Rectal smooth muscle tissue (tissue), 1 donor: Measurements from ENCODE around the gene HLX.

ENCODE experiments used
- H3K27ac ChIP-seq: one replicate; pipeline ENCODE4 v1.7.0; 2013; ENCODE audit warnings: low read depth, low read length, inconsistent platforms
- H3K27me3 ChIP-seq: one replicate; pipeline ENCODE4 v1.7.0; 2013; ENCODE audit warnings: low read length; ENCODE audit not compliant: control insufficient read depth, insufficient read depth
- H3K36me3 ChIP-seq: one replicate; pipeline ENCODE4 v1.7.0; 2013; ENCODE audit warnings: low read length; ENCODE audit not compliant: control insufficient read depth, insufficient read depth
- H3K4me1 ChIP-seq: one replicate; pipeline ENCODE4 v1.7.0; 2013; ENCODE audit warnings: low read length; ENCODE audit not compliant: control insufficient read depth, insufficient read depth
- H3K4me3 ChIP-seq: one replicate; pipeline ENCODE4 v1.7.0; 2013; ENCODE audit warnings: low read length
- H3K9ac ChIP-seq: one replicate; pipeline ENCODE4 v1.7.0; 2013; ENCODE audit warnings: low read length

Gene HLX

DNA sequence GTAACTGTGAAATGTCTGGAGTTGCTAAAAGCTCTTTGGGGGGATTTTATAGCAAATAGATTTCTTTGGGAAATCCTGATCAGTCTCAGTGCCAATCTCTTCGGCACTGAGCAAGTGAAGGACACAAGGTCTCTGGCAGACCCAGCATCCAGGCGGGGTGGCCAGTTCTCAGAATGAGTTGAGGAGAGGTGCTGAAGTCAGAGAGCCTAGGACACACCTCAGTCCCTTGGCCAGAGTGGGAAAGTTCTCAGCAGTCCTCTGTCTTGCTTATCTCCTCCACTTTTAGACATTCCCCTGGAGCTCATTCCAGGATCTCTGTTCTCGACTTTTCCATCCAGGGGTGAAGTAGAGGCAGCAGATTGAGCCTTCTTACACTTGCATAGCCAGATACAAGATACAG lies 6.7 kb downstream of the HLX start:
- no peak overlapping the region for H3K4me3 ChIP-seq
- peaks cover 20% of the 10 kb centered on the region for H3K36me3 ChIP-seq
- H3K27me3 ChIP-seq = peaks cover 9% of the 10 kb centered on the region
- peak overlapping the region; percentile 96 for H3K27ac ChIP-seq
- H3K4me1 ChIP-seq = peaks cover 14% of the 10 kb centered on the region
- H3K9ac ChIP-seq = no peak overlapping the region

DNA sequence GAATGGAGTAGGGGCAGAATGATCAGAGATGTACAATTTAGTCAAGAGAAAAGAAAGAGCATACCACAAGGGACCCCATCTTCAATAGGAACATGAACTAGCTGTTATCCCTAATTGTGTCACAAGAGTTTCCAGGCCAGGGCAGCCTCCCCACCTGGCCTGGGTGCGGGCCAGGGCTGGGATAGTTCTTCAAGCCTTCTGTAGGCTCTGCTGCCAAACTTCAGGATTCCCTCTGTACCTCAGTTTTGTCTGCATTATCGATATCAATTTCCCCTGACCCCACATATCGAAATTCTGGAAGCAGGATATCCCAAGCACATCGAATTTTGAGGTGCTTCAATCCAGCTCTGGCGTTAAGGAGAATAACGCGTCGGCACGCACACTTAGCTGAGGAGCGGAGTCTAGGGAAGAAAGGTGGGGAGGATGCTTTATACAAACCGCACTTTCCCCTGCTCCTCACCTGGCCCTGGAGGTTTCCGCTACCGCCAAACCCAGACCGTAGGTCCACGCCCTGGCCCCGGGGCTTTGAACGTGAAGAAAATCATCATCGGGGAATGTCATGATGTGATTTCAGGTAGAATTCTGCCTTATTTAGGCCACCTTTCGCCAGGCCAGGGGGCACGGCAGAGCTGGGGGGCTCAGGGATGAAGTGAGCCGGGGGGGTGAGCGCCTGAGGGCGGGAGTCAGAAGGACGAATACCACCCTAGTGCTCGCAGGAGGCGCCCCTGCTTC lies 7.4 kb downstream of the HLX start:
- peaks cover 14% of the 10 kb centered on the region for H3K4me1 ChIP-seq
- H3K4me3 ChIP-seq = no peak overlapping the region
- H3K36me3 ChIP-seq = peaks cover 17% of the 10 kb centered on the region
- H3K27me3 ChIP-seq = peaks cover 9% of the 10 kb centered on the region
- peak overlapping the region; percentile 96 for H3K27ac ChIP-seq
- H3K9ac ChIP-seq = no peak overlapping the region

DNA sequence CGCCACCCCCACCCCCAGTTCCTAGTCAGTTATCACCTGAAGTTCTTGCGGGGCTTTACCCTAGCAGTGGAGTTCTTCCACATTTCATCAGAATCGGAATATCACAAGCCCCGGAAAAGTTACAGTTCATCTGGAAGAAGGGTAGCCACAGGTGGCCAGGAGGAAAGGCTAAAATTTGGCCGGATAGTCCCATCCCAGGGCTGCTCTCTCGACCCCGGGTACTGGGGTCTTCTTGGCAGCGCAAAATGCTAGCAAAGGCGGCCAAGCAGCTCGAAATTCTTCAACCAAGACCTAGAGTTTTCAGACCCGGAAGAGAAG lies 7.9 kb downstream of the HLX start:
- peaks cover 9% of the 10 kb centered on the region for H3K27me3 ChIP-seq
- H3K27ac ChIP-seq = peak overlapping the region; percentile 96
- peaks cover 13% of the 10 kb centered on the region for H3K36me3 ChIP-seq
- H3K9ac ChIP-seq = no peak overlapping the region
- H3K4me1 ChIP-seq = peaks cover 14% of the 10 kb centered on the region
- no peak overlapping the region for H3K4me3 ChIP-seq

DNA sequence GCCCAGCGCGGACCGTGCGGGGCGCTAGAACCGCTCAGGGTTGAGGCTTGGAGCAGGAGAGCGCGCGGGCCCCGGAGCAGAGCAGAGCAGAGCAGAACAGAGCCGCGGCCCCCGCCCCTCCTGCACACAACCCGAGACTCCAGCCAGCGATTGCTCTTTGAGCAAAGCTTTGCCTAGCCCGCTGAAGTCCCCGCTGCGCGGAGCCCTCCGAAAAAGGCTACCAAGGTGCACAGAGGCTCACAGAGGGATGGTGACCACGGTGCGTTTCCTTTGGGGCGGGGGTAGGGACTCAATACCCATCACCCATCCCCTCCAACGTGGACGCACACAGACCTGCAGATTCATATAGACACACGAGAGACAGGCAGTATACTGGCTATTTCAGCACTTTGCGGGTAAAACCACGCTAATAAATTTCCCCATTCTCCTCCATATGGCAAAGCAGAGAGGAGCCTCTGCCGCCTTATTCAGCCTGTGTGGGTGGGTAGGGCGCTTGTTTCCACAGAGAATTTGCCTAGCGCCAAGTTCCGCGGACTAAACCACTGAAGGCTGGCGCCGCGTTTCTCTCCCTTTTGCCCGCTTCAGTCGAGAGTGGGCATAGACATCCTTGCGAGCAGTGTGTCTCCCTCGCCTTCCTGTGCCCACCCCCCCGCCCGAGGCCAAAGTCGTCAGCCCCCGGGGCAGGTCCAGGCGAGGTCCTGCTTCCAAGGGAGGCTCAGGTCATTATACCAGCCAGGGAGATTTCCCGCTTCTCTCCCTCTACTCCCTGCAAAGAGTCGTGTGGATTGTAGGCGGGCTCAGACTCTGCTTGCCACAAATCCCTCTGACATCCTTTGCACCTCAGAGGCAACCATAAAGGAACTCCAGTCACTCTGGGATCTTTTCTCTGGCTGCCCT lies 8.5 kb downstream of the HLX start:
- peaks cover 9% of the 10 kb centered on the region for H3K27me3 ChIP-seq
- no peak overlapping the region for H3K9ac ChIP-seq
- H3K27ac ChIP-seq = peak overlapping the region; percentile 96
- peaks cover 10% of the 10 kb centered on the region for H3K36me3 ChIP-seq
- H3K4me3 ChIP-seq = peak overlapping the region; percentile 26
- H3K4me1 ChIP-seq = peaks cover 14% of the 10 kb centered on the region

DNA sequence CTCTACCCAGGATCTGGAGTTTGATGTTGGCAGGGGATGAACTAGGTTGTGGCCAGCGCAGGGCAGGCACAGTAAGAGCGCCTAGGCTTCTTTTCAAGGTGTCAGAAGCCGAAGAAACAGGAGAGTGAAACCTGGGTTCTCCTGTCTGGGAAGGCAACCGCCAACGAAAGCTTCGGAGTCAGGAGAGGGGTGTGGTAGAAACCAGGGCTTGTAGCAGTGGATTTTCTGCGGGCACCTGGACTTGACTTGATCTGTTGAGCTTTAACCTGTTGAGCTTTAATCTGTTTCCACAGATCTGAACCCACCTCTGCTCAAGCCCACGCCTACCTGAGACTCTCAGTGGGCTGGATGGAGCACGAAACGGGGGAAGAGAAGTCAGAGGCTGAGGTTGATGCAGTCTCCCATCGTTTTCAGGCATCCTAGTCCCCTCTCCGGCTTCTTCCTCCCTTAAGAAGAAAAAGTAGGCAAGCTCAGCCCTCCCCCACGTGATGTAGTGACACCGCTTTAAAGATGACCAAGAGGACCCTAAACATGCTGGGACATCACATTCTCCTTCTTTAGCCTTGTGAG lies 9.3 kb downstream of the HLX start:
- H3K27me3 ChIP-seq = peaks cover 11% of the 10 kb centered on the region
- H3K4me3 ChIP-seq = no peak overlapping the region
- H3K36me3 ChIP-seq = peaks cover 10% of the 10 kb centered on the region
- peak overlapping the region; percentile 53 for H3K27ac ChIP-seq
- peaks cover 14% of the 10 kb centered on the region for H3K4me1 ChIP-seq
- H3K9ac ChIP-seq = no peak overlapping the region

DNA sequence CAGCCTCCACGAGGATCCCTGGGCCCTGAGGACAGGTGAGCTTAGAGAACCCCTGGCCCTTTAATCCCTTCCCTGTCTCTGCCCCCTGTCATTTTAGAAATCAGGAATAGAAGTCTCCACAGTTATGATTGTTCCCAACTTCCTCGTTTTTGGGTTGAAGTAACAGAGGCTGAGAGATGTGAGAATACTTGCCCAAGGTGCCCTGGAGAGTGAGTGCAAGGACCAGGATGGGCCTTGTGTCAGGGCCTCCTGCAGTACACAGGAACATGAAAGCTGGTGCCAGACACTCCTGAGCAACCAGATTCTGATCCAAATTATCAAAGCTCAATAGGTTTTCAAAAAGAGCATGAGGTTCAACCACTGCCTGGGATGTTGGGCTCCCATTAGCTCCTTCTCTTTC lies 10.1 kb downstream of the HLX start:
- no peak overlapping the region for H3K27ac ChIP-seq
- peaks cover 16% of the 10 kb centered on the region for H3K27me3 ChIP-seq
- H3K36me3 ChIP-seq = peaks cover 10% of the 10 kb centered on the region
- no peak overlapping the region for H3K4me3 ChIP-seq
- peaks cover 19% of the 10 kb centered on the region for H3K4me1 ChIP-seq
- no peak overlapping the region for H3K9ac ChIP-seq

DNA sequence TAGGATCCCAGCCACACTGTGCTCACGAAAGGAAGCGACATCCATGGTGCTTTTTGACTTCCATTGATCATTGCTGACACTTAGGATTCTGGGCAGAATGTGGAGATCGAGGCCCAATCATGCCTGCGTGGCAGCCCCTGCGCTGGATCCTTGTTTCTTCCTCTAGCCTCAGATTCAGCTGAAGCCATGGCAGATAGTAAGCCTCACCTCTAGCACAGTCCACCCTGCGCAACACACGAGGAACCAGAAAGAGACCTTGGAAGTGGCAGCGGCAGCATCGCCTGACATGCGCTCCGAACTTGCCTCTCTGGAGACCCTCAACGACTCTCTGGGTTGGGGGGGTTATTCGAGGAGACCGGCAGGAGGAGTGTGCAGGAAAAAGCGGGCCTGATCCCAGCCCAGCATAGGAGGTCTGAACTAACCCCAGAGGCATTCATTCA lies 10.6 kb downstream of the HLX start:
- Histone ChIP-seq H3K4me3 (no peak overlapping the region), H3K36me3 (peaks cover 6% of the 10 kb centered on the region), H3K9ac (no peak overlapping the region), H3K4me1 (peaks cover 16% of the 10 kb centered on the region), H3K27ac (no peak overlapping the region), H3K27me3 (peaks cover 18% of the 10 kb centered on the region)

DNA sequence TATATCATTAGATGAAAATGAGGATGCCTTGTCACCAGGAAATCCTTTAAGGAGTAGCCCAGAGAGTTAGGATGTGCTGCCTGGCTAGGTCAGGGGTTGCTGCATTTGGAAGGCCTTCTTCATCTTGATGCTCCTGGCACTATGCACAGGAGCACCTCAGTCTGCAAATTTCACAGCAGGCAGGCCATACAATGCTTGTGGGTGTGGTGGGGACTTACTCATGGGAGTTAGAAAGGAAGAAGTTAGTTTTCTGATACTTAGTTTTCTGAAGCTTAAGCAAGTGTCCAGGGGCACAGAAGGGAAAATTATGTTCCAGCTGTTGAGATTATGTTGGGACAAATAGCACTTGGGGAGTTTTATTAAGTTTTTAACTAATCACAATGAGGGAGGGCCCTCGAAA lies 11.4 kb downstream of the HLX start:
- H3K9ac ChIP-seq = no peak overlapping the region
- peaks cover 20% of the 10 kb centered on the region for H3K27me3 ChIP-seq
- H3K4me1 ChIP-seq = peaks cover 11% of the 10 kb centered on the region
- H3K4me3 ChIP-seq = no peak overlapping the region
- no peak overlapping the region for H3K27ac ChIP-seq
- H3K36me3 ChIP-seq = peaks cover 4% of the 10 kb centered on the region

DNA sequence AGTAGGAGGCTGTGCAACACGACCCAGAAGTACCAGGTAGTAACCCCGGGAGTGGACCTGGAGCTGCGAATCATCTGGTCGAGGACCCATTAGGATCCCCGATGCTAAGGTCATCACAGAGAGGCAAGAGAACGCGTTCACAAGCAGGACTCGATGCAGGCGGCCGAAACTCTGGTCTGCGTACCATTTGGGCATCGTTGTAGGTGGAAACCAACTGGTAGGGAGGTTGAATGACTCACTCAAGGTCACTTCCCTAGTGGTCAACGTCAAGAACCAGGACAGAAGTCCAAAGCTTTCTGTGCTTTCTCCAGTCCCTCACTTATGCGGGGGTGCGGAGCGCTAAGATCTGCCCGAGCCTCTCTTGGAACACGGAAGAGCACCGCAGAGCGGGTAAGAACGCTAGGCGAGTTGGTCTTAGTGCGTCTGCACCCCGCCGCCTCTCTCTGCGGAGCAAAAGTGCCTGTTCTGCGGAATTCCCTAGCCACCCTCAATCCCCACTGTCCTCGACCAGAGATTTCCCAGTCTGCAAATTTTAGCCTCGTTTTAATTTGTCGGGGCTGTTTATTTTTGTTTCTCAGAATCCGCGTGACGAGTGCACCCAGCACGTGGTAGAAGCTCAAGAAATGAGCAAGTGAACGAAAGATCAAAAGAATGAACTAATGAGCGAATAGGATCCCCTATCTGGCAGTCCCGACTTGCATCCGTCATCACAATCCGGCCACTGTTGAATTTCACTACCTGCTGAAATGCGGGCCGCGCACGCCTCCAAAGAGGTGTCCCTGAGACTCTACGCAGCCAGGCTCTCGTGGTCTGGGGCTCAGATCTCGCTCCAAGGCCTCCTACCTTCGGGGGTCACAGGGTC lies 12.2 kb downstream of the HLX start:
- Histone ChIP-seq H3K27me3 (peaks cover 18% of the 10 kb centered on the region), H3K9ac (no peak overlapping the region), H3K36me3 (peaks cover under 1% of the 10 kb centered on the region), H3K4me3 (no peak overlapping the region), H3K27ac (no peak overlapping the region), H3K4me1 (peaks cover 10% of the 10 kb centered on the region)

DNA sequence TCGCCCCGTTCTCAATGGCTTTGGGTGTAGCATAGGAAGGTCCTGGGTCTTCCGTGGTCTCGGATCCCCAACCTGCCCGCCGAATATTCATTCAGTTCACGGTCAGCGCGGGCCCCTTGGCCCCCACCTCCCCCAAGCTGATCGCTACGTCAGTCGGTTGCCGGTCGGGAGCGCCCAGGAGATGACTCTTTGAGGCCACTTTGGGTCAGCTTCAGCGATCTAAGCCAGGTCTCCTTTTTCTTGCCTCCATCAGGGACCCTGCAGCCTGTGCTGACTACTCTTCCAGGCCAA lies 12.8 kb downstream of the HLX start:
- Histone ChIP-seq H3K4me3 (no peak overlapping the region), H3K27ac (no peak overlapping the region), H3K4me1 (peaks cover 10% of the 10 kb centered on the region), H3K27me3 (peaks cover 18% of the 10 kb centered on the region), H3K36me3 (no peaks in the 10 kb centered on the region), H3K9ac (no peak overlapping the region)

DNA sequence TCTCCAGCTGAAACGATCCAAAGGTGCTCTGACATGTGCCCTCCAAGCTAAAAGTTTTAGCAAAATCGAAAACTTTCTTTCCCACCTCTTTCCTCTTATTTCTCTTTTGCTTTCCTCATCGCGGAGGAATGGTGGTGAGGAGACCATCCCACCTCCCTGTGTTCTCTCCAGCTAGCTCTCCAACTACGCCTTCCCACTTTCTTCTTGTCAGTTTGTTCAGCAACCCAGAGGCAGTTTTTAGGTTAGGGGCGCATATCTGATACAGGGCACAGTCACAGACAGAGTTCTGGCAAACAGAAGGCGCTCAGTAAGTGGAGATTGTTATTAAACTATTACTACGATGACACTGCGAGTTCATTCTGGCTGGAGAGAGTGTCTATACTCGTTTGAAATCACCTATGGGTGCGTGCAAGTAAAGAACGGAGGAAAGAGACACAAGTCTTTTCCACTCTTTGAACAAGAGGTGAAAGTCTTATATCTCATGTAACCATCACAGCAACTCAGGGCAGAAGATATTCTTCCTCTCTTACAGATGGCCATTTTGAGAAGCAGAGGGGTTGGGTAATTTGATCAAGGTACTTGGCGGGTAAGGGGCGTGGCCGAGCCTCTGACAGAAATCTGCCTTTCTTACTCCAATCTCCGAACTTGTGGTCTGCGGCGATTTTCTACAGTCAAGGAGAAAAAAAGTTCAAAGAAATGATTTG lies 13.9 kb downstream of the HLX start:
- peaks cover 17% of the 10 kb centered on the region for H3K27me3 ChIP-seq
- no peaks in the 10 kb centered on the region for H3K36me3 ChIP-seq
- H3K4me3 ChIP-seq = peak overlapping the region; percentile 48
- H3K9ac ChIP-seq = no peak overlapping the region
- peaks cover 10% of the 10 kb centered on the region for H3K4me1 ChIP-seq
- H3K27ac ChIP-seq = peak overlapping the region; percentile 88

DNA sequence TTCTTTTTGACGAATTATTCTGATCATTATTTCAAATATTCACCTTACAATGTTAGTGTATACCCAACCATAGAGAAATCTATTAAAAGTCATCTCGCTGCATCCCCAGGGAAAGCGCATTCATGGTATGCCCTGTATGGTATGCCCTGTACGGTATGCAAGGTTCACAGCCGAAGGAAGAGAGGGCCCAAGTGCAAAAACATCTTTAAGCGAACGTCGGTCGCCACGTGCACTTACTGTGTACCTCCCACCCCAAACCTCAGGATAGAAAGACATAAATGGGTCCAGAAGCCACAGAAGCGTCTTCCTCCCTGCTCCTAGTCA lies 14.4 kb downstream of the HLX start:
- peak overlapping the region; percentile 48 for H3K4me3 ChIP-seq

More for the DNA sequence above, 14.4 kb downstream of the HLX start:
- Histone ChIP-seq H3K36me3 (no peaks in the 10 kb centered on the region), H3K27ac (peak overlapping the region; percentile 88), H3K9ac (no peak overlapping the region), H3K4me1 (peaks cover 8% of the 10 kb centered on the region), H3K27me3 (peaks cover 14% of the 10 kb centered on the region)
